ENCODE measurements around the gene EEFSEC.

The EEFSEC gene

DNA sequence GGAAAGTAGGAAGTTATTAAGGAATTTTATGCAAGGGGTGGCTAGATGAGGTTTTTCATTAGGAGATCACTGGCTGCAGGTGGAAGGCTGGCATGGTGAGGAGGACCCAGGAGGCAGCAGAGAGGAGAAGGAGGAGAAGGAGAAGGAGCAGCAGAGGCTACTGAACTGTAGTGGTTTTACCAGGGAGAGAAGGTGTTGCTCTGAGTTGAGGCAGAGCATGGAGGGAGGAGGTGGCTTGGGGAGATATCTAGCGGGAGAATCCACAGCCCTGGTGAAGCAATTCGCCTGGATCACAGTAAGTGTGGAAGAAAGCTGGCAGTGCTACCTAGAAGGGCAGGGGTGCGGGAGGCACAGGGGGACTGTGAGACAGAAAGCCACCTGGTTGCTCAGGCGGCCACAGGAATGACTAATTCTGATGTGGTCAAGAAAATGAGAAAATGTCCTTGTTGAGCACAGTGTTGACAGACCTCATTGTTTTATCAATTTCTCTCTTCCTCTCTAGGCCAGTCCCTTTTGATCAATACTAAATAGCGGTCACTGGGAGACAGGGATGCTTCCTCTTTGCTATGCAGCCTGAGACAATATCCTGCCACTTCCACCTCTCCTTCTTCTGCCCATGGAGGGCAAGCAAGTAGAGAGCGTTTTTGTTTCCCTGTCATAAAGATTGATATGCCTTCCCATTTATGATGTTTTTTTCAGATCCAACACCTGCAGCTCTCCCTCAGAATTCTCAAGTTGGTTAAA lies 94.6 kb downstream of the EEFSEC start:
- no peak for DNase-seq

DNA sequence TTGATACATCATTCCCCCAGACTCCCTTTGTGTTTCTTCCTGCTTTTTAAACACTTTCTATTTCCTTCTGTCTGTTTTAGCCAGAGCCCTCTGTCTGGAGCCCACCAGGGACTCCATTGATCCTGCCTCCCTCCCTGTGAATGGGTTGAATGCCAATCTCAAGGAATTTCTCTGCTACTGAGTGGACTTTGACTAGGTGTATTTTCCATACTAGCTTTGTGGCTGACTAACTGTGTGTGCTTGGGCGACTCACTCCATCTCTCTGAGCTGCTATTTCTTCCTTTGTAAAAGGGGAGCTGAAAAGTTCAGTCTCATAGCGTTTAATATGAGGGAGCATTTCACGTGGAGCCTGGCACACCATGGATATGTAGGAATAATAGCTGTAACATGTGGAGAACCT lies 98.8 kb downstream of the EEFSEC start:
- no peak for DNase-seq

DNA sequence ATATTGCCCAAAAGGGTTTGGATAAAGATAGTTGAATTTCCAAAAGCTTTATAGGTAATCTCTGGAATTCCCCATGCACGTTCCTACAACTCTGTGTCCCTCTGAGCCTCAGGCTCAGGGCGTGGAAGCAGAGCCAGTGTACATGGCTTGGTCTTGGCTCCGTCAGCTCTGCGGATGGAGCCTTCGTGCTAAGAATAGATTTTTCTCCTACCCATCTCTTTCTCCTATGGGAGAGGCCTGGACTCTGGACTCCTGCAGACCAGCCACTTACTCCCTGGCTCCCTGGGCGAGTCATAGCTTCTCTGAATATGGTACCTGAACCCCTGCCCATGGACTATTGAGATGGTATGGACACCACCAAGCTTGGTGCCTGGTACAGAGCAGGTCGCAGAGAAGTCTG lies 99.9 kb downstream of the EEFSEC start:
- DNase-seq, result no peak

DNA sequence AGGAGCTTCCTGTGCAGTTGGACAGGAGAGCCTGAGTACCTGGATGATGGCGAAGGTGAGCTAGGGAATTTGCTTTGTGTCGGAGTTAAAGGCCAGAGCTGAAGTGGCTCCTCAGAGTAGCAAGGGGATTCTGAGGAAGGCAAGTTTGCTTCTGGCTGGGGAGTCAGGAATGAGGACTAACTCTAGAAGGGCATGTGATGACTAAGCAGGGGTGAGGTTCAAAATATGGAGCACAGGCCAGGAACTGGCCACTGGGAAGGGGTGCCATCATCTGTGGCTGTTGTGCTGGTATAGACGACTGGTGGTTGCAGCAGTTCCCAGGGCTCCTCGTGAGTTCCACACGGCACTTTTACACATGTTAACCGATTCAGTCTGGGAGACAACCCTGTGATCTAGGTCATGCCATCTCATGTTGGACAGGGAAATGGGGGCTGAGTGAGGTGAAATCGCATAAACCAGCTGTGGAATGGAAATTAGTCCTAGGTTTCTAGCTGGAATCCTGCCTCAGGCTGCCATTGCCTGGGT lies 100.8 kb downstream of the EEFSEC start:
- no peak for DNase-seq

DNA sequence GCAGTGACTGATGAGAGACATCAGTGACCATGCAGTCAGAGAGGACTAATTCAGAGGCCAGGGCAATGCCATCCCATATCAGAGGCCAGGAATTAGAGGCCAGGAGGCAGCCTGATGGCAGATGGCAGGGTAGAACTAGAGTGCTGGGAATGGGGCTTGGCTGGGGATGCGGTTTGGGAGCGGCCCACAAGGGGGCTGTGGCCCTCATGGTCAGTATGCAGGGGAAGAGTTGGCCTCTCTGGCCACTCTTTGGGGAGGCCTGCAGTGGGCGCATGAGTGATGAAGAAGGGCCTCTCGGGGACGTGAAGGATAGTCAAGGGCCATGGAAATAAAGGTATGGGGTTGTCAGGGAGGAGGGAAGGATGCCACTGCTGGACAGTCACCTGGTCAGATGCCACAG lies 101.7 kb downstream of the EEFSEC start:
- DNase-seq, result no peak

DNA sequence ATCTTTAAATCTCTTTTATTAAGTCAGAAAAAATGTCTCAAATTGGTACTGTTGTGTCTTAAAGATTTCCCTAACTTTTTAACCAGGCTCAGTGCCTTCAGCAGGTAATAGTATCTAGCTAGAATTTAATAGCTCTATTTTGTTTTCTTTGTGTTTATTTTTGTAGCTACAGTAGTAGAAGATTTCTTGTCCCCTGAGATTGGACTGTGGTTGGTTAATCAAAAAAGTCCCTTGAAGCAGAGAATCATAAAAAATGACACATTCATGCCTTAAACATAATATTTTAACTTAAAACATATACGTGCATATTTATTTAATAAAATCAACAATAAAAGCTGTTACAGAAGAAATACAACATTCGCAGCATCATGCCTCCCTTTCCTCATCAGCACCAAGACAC lies 102.8 kb downstream of the EEFSEC start:
- DNase-seq, result no peak

DNA sequence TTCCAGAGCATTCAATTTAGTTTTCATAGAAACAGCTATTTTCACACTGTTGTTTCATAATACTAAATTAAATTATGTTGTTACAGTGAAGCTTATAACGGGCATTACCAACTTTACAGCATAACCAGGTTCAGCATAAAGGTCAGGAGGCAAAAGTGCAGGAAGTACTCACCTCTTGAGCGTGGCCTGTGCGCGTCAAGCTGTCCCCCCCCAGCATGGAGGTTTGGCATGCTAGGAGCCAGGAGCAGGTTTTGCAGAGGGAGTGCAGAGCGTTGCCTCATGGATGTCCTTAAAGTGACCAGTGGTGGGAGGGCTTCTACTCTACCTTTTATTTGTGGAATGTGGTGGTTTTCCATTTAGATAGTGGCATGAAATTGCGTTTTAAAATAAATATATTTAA lies 104.4 kb downstream of the EEFSEC start:
- DNase-seq, result no peak

DNA sequence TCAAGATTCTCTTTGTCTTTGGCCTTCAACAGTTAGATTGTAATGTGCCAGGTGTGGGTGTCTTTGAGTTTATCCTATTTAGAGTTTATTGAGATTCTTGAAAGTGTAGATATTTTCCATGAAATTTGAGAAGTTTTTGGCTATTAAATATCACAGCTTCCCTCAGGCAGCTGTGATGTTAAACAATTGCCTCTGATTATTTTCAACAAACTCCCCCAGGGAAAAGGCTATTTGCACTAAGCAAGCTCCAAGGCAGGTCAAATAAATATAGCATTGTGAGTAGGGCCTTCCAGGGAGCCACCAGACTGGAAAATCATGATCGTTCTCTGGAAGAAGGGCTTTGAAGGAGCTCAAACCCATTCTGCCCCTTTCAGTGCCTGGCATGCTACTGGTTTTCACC lies 107.0 kb downstream of the EEFSEC start:
- DNase-seq, result no peak

DNA sequence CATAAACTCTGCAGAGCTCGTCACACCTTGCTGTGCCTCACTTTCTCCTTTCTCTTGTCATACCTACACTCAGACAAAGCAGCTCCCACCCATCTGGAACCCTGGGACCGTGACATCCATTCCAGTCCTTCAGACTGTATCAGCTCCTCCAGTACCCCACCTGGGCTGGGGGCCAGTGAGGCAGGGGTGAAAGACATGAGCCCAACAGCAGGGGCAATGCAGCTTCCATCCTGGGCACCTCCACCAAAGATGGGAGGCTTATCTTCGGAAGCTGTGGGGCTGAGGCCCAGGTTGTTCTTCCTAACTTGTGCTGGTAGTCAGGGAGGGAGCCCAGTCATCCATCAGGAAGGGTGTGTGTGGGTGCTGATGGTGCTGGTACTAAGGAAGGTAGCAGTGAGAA lies 109.2 kb downstream of the EEFSEC start:
- DNase-seq, result no peak

DNA sequence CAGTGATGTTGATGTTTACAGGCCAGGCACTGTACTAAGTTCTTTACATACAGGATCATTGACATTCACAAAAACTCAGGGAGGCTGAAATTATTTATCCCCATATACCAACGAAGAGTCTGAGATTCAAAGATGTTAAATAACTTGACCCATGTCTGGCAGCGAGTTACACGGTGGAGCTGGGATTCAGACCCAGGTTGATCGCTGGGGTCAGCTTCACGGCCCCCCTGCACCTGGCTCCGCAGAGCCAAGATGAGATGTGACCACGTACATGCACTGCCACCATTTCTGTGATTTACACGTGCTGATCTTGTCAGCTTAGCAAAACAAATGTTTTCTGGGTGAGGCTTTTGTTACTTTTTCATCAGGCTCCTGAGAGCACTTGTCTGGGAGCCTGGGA lies 109.8 kb downstream of the EEFSEC start:
- DNase-seq, result no peak

DNA sequence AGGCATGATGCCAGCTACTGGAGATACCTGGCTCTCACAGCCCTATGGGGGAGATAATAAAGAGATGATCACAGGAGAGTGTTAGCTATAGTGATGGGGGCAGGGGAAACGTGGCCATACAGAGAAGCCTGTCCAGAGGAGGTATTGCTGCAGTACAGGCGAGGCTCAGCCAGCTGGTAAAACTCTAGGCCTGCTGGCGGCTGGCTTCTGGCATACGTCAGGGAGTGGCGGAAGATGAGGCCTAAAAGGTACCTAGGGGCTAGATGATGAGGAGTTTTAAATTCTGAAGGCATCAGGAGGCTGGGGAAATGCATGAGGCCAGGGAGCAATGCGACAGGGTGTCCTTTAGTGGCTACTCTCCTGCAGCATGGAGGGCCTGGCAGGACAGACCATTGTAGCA lies 110.7 kb downstream of the EEFSEC start:
- no peak for DNase-seq

DNA sequence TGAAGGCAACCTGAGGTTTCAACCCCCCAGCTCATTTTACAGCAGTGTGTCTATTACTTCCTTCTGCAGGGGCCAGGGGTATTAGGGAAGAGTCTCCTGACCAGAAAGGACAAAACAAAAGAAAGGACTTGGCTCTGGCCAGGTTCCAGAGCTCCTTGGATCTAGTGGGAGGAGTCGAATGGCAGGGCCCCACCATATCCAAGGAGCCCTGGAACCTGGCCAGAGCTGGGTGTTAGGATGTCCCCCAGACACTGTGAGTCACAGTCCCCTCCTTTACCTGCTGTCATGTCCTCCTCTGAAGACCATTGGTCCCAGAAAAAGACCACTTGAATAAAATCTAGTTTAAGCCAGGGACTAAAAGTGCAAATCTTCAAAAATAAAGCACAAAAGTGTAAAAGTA lies 113.2 kb downstream of the EEFSEC start:
- DNase-seq, result no peak

DNA sequence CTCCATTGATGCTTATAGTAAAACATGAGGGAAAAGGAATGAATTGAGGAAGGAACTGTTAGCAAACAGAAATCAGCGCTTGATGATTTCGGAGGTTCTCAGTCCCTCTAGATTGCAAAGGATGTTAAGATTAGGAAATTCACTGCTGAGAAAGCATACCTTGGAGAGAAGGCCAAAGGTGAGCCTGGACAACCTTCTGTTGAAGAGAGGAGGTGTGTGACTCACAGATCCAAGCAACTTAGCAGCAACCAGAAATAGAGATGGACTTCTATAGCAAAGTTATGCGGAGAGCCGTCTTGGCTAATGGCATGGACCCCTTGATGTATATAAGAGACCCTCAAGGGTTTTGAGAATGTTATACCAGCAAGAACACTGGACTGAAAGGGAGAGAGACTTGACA lies 114.3 kb downstream of the EEFSEC start:
- no peak for DNase-seq

DNA sequence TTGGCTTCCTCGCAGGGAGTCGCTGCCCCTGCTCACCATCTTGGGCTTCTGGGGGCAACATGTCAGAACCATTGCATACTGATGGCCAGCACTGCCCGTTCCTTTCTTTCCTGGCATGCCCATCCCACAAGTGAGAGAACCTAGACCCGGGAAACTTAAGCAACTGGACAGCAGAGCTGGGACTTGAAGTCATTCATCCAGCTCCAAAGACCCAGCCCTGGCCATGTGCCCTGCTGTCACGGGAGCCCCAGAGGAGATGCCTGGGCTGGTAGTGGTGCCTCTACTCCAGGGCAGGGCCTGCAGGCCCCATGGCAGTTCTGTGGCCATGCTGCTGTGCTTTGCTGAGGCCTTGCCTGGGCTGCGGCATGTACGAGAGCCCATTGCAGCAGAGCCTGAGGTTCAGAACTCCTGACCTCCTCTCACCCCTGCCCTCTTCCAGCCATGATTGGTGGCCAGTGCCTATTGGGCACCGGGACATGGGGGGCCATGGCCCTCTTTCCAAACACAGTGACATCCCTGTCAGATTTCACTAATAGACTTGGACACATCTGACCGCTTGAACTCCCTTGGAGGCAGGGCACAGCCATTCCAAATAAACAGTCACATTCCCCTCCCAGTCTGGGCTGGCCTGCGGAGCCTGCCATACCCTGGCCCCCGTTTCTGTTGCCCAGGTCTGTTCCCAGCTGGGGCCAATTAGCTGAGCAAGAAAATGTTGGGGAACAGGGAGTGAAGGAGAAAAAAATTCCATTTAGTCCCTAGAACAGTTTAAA lies 115.9 kb downstream of the EEFSEC start:
- no peak for DNase-seq

DNA sequence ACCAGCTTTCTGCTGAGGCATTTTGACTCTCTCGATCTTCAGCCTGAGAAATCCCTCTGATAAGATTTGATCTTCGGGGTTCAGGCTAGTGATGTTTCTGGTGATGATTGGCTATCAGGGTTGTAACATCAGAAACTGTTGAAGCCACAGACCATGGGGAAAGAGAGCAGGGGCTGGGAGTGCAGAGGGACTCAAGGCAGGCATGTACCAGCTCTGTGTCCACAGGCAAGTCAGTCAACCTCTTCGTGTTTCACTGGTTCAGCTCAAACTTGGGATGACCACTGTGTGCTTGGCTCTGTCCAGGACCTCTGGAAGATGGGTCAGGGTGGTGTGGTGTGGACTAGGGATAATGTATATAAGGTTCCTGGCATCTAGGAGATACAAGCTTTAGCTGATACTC lies 116.5 kb downstream of the EEFSEC start:
- DNase-seq, result no peak

DNA sequence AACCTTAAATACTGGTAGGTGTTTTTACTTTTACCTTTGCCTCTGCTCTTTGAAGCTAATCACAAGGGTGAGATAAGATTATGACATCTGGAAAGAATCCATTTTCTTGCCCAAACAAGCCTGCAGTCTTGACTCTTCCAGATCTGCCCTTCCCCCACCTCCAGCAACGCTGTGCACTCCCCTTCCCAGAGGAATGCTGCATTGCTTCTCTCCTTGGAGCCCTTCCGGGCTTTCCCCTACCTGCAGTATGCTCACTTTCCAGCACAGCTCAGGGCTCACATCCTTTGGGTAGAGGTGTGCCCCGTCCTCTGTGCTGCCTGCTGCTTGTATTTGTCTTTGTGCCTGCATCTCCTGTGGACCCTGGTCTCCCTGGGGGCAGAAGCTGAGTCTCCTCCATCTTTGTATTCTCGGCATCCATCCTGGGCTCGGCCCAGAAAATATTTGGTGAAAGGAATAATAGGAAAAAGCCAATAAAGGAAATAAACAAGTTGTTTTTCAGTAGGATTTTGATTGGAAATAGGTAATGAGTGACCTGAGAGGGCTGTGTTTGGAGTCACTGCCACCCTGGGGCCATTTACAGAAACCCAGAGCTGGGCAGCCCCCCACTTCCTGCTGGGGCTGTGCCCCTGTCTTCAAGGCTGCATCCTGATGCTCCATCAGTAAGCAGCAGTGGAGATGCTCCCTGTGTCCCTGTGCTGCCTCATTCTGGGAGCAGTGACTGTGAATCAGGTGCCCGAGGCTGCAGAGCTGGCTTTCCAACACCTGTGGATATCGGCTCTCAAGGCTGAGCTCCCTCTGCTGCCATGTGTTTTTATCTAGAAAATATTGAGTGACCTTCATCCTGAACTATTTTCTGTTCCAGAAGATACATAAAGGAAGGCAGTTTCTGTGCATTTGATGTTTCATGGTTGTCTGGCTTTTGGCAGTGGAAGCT lies 117.5 kb downstream of the EEFSEC start:
- no peak for DNase-seq

DNA sequence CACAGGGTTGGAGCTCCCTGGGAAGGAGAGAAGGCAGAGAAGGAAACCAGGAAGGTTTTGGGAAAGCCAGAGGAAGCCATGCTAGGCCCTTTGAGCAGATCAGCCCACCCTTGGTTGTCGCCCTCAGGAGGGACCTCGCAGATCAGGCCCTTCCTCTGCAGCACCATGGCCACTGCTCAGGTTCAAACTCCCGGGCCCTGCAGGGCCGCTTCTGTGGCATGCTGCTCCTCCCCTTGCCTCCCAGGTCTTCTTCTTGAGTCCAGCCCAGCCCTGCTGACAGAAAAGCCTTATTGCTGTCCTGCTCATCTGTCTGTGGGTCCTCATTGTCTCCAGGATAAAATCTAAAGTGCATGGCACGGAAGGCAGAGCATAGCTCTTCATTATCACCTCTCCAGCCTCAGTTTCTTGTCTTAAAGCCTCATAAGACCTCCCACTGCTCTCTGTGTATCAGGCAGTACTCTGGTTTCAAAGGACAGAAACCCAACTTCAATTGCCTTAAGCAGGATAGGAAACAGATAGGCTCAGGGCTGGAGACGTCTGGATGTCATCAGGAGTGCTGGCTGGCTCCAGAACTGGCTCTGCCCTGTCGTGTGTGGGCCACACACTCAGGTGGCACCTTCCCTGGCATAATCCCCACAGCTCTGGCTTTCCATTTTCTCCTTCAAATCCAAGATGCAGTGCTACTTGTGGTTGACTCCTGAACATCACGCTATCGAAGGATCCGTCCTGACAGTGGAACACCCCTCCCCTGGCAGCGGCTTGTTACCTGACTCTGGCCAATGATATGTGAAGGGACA lies 118.5 kb downstream of the EEFSEC start:
- no peak for DNase-seq

DNA sequence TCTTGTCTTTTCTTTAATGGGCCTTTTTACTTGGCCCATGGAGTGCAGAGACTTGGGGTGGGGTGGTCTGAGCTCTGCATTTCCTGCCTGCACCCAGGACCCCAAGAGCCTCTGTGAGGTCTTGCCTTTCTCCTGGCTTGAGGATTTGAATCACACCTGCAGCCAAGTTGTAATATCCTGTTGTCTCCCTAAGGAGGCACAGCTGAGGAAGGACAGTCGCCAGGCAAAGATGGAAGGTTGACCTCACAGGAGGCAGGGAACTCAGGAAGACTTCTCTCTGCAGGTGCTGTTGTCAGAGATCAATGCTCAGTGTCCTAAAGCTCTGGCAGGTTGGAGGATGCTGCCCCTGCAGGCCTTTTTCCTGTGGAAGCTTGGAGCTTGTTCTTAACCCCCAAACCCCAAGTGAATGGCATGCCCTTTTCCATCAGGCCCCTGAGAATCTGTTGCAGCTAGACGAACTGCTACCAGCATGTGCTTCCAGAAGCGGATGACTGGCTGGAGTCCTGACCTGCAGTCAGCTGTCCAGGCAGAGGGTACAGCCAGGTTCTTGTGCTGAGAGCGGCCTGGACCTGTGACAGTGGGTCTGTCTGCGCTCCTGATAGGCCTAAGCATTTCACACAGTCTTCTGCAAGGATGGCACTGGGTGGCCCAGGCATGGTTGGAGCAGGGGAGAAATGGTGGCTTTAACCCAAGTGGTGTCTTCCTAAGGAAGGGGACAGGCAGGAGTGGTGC lies 120.0 kb downstream of the EEFSEC start:
- no peak for DNase-seq

DNA sequence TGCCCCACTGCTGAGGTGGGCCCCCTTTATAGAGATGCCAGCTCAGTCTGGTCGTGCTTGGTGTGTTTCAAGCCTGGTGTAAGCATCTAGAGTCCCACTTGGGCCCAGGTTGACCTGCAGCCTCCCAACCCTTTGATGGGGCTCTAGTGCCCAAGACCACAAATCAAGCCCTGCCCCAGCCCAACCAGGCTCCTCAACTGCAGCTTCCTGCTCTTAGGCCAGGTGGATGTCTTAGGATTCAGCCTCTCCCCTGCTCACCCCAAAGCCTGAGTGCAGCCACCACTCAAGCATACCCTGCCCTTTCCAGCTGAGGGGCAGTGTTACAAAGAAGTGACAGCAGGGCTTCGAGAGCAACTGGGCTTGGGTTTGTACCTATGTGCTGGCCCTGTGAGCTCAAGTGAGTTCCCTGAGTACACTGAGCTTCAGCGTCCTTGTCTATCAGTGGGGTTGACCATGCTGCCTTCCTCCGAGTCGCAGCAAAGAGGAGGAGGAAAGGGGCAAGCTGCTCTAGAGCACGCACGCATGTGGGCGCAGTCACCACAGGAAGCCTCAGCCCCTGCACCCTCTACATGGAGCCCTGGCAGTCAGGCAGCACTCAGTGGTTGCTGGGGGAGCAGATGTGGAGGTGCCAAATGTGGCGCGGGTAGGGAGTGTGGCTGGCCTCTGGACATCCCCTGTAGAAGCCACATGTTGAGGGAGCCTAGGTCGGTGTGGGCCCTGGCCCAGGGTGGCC lies 120.7 kb downstream of the EEFSEC start:
- no peak for DNase-seq

DNA sequence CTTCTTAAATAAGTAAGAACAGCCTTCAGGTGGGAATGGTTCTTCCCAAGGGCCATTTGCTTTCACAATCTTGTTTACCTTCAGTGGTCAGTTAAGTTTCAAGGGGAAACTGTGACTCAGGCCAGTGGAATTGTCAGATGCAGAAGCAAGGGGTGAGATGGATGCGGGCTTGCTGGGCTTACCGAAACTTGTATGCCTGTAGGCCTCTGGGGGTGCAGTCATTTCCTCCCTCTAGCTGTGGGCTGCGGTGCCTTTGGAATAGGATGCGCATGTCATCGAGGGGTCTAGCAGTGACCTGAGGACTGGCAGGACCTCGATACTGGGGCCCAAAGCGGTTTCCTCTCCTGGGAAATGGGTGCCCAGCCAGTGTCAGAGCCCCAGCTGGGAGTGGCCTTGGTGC lies 121.6 kb downstream of the EEFSEC start:
- DNase-seq, result no peak

All from T-helper 1 cell (primary cell).